H1 (cell line): Measurements from ENCODE around the gene SRGAP3. TPM values are rescaled to one million over a fixed set of nuclear protein-coding genes. Genes with fewer than 3 reads are reported as not detected.
"Not testable (repeated sequence)": the region's sequence is repeated elsewhere in the genome, so short reads cannot be mapped to it uniquely, and the experiment has no call there.

ENCODE experiments used
- CTCF ChIA-PET: fragments of 300-600 bp; sonication (Branson Sonifier 250); formaldehyde crosslinking; loops from one replicate; lab custom pipeline; 2021; ENCODE audit not compliant: partially characterized antibody; lab: Charles Lee
- POLR2A ChIA-PET: fragments of 300-600 bp; sonication (Branson Sonifier 250); formaldehyde crosslinking; loops from one replicate; lab custom pipeline; 2021; ENCODE audit warnings: inconsistent platforms; ENCODE audit not compliant: partially characterized antibody; lab: Charles Lee
- DNase-seq, 2 experiments: peaks; one replicate each; pipeline versions ENCODE4 v3.0.0 to v3.0.0-alpha.2; 2010 to 2022; ENCODE audit warnings: low spot score in 2 of 2, low read depth in 1 of 2, mixed read lengths in 1 of 2
- FAIRE-seq: peaks from 2 replicates; lab custom pipeline; 2011; peaks lifted over from hg19 to GRCh38; lab: Jason Lieb, UNC
- H2AFZ ChIP-seq: 2 replicates; pipeline ENCODE4 v1.8.1; 2012; ENCODE audit warnings: low read length, inconsistent platforms
- H2AK5ac ChIP-seq: 2 replicates; pipeline ENCODE4 v1.6.1; 2013; ENCODE audit warnings: low read depth, low read length
- H2BK120ac ChIP-seq: replicated peaks from 2 replicates; pipeline ENCODE3; 2013; ENCODE audit warnings: low read depth, low read length, inconsistent platforms
- H2BK12ac ChIP-seq: 2 replicates; pipeline ENCODE4 v1.6.1; 2013; ENCODE audit warnings: low read depth, low read length
- H2BK15ac ChIP-seq: 2 replicates; pipeline ENCODE4 v1.6.1; 2013; ENCODE audit warnings: low read length
- H2BK20ac ChIP-seq: 2 replicates; pipeline ENCODE4 v1.6.1; 2013; ENCODE audit warnings: low read length
- H2BK5ac ChIP-seq: 2 replicates; pipeline ENCODE4 v1.6.1; 2013; ENCODE audit warnings: low read depth, low read length
- H3K14ac ChIP-seq: 2 replicates; pipeline ENCODE4 v1.6.1; 2013; ENCODE audit warnings: inconsistent platforms; ENCODE audit not compliant: insufficient read length
- H3K18ac ChIP-seq: 2 replicates; pipeline ENCODE4 v1.6.1; 2013; ENCODE audit warnings: low read length; ENCODE audit errors: extremely low read depth
- H3K23ac ChIP-seq: 2 replicates; pipeline ENCODE4 v1.6.1; 2013; ENCODE audit warnings: inconsistent platforms; ENCODE audit not compliant: insufficient read length
- H3K23me2 ChIP-seq: 2 replicates; pipeline ENCODE4 v1.6.1; 2013; ENCODE audit warnings: low read depth, low read length
- H3K27ac ChIP-seq: 2 replicates; pipeline ENCODE4 v1.6.1; 2011; ENCODE audit warnings: low read depth, low read length, inconsistent platforms
- H3K27me3 ChIP-seq, 4 experiments: replicated peaks in 1 of 4; 1 replicate in 1 of 4; 2 replicates in 3 of 4; pipeline versions ENCODE4 v1.6.1 to v1.8.1; 2011 to 2013; ENCODE audit warnings: low read length in 3 of 4, mild to moderate bottlenecking in 3 of 4, inconsistent platforms in 2 of 4, mixed read lengths in 2 of 4, moderate library complexity in 1 of 4; ENCODE audit not compliant: control insufficient read depth in 3 of 4, insufficient read depth in 3 of 4; ENCODE audit errors: extremely low read depth in 1 of 4
- H3K36me3 ChIP-seq, 4 experiments: 2 replicates each; pipeline versions ENCODE4 v1.6.1 to v1.8.1; 2011 to 2013; ENCODE audit warnings: mild to moderate bottlenecking in 4 of 4, low read length in 3 of 4, moderate library complexity in 2 of 4, control low read depth in 1 of 4, inconsistent platforms in 1 of 4; ENCODE audit not compliant: insufficient read depth in 4 of 4, control insufficient read depth in 2 of 4
- H3K4ac ChIP-seq: replicated peaks from 2 replicates; pipeline ENCODE3; 2013; ENCODE audit warnings: low read length, low read depth, mixed read lengths, inconsistent platforms; ENCODE audit not compliant: insufficient read length
- H3K4me1 ChIP-seq, 4 experiments: replicated peaks in 1 of 4; 1 replicate in 1 of 4; 2 replicates in 3 of 4; pipeline versions ENCODE4 v1.6.1 to v1.8.1; 2011 to 2013; ENCODE audit warnings: low read length in 3 of 4, inconsistent platforms in 2 of 4, mixed read lengths in 1 of 4; ENCODE audit not compliant: insufficient read depth in 4 of 4, control insufficient read depth in 3 of 4
- H3K4me2 ChIP-seq, 2 experiments: 2 replicates each; pipeline versions ENCODE4 v1.6.1 to v1.8.1; 2011 to 2013; ENCODE audit warnings: low read depth in 2 of 2, low read length in 2 of 2, control low read depth in 1 of 2, inconsistent platforms in 1 of 2, mild to moderate bottlenecking in 1 of 2; ENCODE audit not compliant: insufficient read depth in 1 of 2
- H3K4me3 ChIP-seq, 4 experiments: fragments of 200-600, 300-600 bp in 1 of 4; sonication (generic), shearing (Covaris generic), sonication (Bioruptor Twin) in 1 of 4; 2 replicates each; pipeline versions ENCODE4 v1.5.1 to v1.8.1; 2011 to 2016; ENCODE audit warnings: low read length in 4 of 4, low read depth in 3 of 4, control low read depth in 2 of 4, inconsistent platforms in 2 of 4, mild to moderate bottlenecking in 2 of 4, mixed read lengths in 1 of 4, moderate library complexity in 1 of 4; ENCODE audit not compliant: insufficient read depth in 2 of 4; ENCODE audit errors: extremely low read depth in 1 of 4
- H3K56ac ChIP-seq: replicated peaks from 2 replicates; pipeline ENCODE3; 2013; ENCODE audit warnings: low read depth, mild to moderate bottlenecking, mixed read lengths, low read length, inconsistent platforms; ENCODE audit not compliant: insufficient read length
- H3K79me1 ChIP-seq: 2 replicates; pipeline ENCODE4 v1.6.1; 2013; ENCODE audit warnings: low read depth, low read length, control low read depth
- H3K79me2 ChIP-seq, 2 experiments: 2 replicates each; pipeline versions ENCODE4 v1.6.1 to v1.8.1; 2012 to 2013; ENCODE audit warnings: low read length in 2 of 2, mild to moderate bottlenecking in 2 of 2, inconsistent platforms in 1 of 2; ENCODE audit not compliant: insufficient read depth in 2 of 2, control insufficient read depth in 1 of 2
- H3K9ac ChIP-seq, 4 experiments: replicated peaks in 1 of 4; 1 replicate in 1 of 4; 2 replicates in 3 of 4; pipeline versions ENCODE4 v1.6.1 to v1.8.1; 2011 to 2013; ENCODE audit warnings: low read depth in 3 of 4, low read length in 3 of 4, control low read depth in 2 of 4, mild to moderate bottlenecking in 2 of 4, moderate library complexity in 2 of 4, inconsistent platforms in 1 of 4; ENCODE audit errors: extremely low read depth in 1 of 4
- H3K9me3 ChIP-seq, 2 experiments: 2 replicates each; pipeline versions ENCODE4 v1.6.1 to v1.8.1; 2012 to 2013; ENCODE audit warnings: mild to moderate bottlenecking in 2 of 2, moderate library complexity in 2 of 2, control low read depth in 1 of 2, inconsistent platforms in 1 of 2, low read depth in 1 of 2, low read length in 1 of 2, mixed read lengths in 1 of 2; ENCODE audit not compliant: insufficient read depth in 2 of 2
- H4K20me1 ChIP-seq, 2 experiments: replicated peaks in 1 of 2; 2 replicates each; pipeline versions ENCODE3 to v1.8.1; 2011 to 2013; ENCODE audit warnings: inconsistent platforms in 2 of 2, low read length in 2 of 2, mild to moderate bottlenecking in 1 of 2; ENCODE audit not compliant: insufficient read depth in 2 of 2, control insufficient read depth in 1 of 2
- H4K5ac ChIP-seq: 2 replicates; pipeline ENCODE4 v1.6.1; 2013; ENCODE audit warnings: low read length, low read depth, mixed read lengths, inconsistent platforms; ENCODE audit not compliant: insufficient read length
- H4K8ac ChIP-seq: 2 replicates; pipeline ENCODE4 v1.8.0; 2013; ENCODE audit warnings: mild to moderate bottlenecking, moderate library complexity, low read length, inconsistent platforms; ENCODE audit not compliant: insufficient read depth; ENCODE audit errors: extremely low read depth
- H4K91ac ChIP-seq: replicated peaks from 2 replicates; pipeline ENCODE3; 2013; ENCODE audit warnings: low read length, mixed read lengths, inconsistent platforms; ENCODE audit not compliant: insufficient read length
- WGBS, 2 experiments: shearing (Covaris generic) in 1 of 2; methylation state at CpG; one replicate each; pipeline versions ENCODE4 v1.1.6 to v1.1.7; 2013 to 2015; ENCODE audit warnings: low lambda C conversion rate in 2 of 2, mixed read lengths in 2 of 2, inconsistent platforms in 1 of 2, low coverage in 1 of 2, missing lambda C conversion rate in 1 of 2; ENCODE audit not compliant: insufficient replicate concordance in 2 of 2, insufficient coverage in 1 of 2, insufficient read length in 1 of 2; ENCODE audit errors: extremely low coverage in 1 of 2, missing lambda C conversion rate in 1 of 2; 5-methylcytosine and 5-hydroxymethylcytosine counted together
- polyA plus RNA-seq, 7 experiments: library from polyadenylated mRNA; depleted of rRNA in 3 of 7; stranded (reverse) in 5 of 7; unstranded in 2 of 7; fragments of >200 nt in 5 of 7; fragments of 200-250 nt in 2 of 7; gene quantifications; 1 replicate in 5 of 7; 2 replicates in 1 of 7; 4 replicates in 1 of 7; pipeline versions ENCODE4 v1.2.1 to v1.2.3, GENCODE V29; 2011 to 2013; ENCODE audit warnings: missing spikeins in 2 of 7, mixed read lengths in 2 of 7
- total RNA-seq: library from RNA; stranded (reverse); fragmentation: NEBNext Ultra II Directional; extraction: Animal tissue kit (Norgen Biotek cat#: 25700); gene quantifications from 2 replicates; pipeline ENCODE4 v1.2.1, GENCODE V29; 2021

Gene SRGAP3
- total and polyA plus RNA-seq, 2 of the 8 experiments (the other 6 are each of a cell fraction or from before 2014, with no cell fraction given) = 5.8 to 11.4 TPM

- H3K4me3 ChIP-seq, H3K14ac ChIP-seq, H3K9ac ChIP-seq, DNase-seq, H4K20me1 ChIP-seq, H4K5ac ChIP-seq, H3K79me2 ChIP-seq, H2AK5ac ChIP-seq, H3K56ac ChIP-seq, H3K79me1 ChIP-seq, POLR2A ChIA-PET, H2BK15ac ChIP-seq, H3K4ac ChIP-seq, H3K9me3 ChIP-seq, H3K36me3 ChIP-seq, H2BK5ac ChIP-seq, H3K27me3 ChIP-seq, H2BK12ac ChIP-seq, H3K23ac ChIP-seq, H3K23me2 ChIP-seq, H3K27ac ChIP-seq, FAIRE-seq, H2AFZ ChIP-seq, H2BK120ac ChIP-seq, H3K4me1 ChIP-seq, H2BK20ac ChIP-seq, H4K8ac ChIP-seq, H3K4me2 ChIP-seq, H4K91ac ChIP-seq, H3K18ac ChIP-seq: not testable (repeated sequence)
- CTCF ChIA-PET = interaction anchor here (1.0 to 2.5 kb wide), 5 partner anchors 9 to 305 kb away, joined by 3 to 10 read pairs (median 4); no protein-coding TSS in a partner anchor
- 89% methylated on average over 8 of the region's 8 CpGs; no CpG with 5 or more reads in 1 of the 2 experiments for WGBS, 2 experiments
Observed at GRCh38 chr3:9281533-9281932, 32.1 kb upstream of the SRGAP3 start.
